Large intestine (tissue), 3 donors: ENCODE measurements around the gene ATF6. TPM values are rescaled to one million over a fixed set of nuclear protein-coding genes. Genes with fewer than 3 reads are reported as not detected.

Experiments
- DNase-seq, 2 donors: peaks; one replicate each; pipeline versions ENCODE4 v3.0.0 to v3.0.0-alpha.2; 2013
- H3K27ac ChIP-seq: one replicate; pipeline ENCODE4 v1.5.1; 2013; ENCODE audit warnings: low read length
- H3K27me3 ChIP-seq: 2 replicates; pipeline ENCODE4 v1.6.1; 2013; ENCODE audit warnings: low read length; ENCODE audit not compliant: control insufficient read depth, insufficient read depth
- H3K36me3 ChIP-seq: 2 replicates; pipeline ENCODE4 v1.6.1; 2013; ENCODE audit warnings: low read length; ENCODE audit not compliant: control insufficient read depth, insufficient read depth
- H3K4me1 ChIP-seq: one replicate; pipeline ENCODE4 v1.6.1; 2013; ENCODE audit warnings: low read length; ENCODE audit not compliant: control insufficient read depth, insufficient read depth
- H3K4me3 ChIP-seq: one replicate; pipeline ENCODE4 v1.5.1; 2013; ENCODE audit warnings: low read length
- H3K9me3 ChIP-seq: one replicate; pipeline ENCODE4 v1.6.1; 2013; ENCODE audit warnings: mild to moderate bottlenecking, low read depth, low read length, moderate library complexity; ENCODE audit not compliant: control insufficient read depth
- WGBS: methylation state at CpG from one replicate; pipeline ENCODE4 v1.1.5; 2013; ENCODE audit warnings: low lambda C conversion rate; ENCODE audit not compliant: insufficient coverage; 5-methylcytosine and 5-hydroxymethylcytosine counted together
- polyA plus RNA-seq: library from polyadenylated mRNA; unstranded; fragments of 120-200 nt; gene quantifications from one replicate; pipeline ENCODE4 v1.2.1, GENCODE V29; 2013

Gene ATF6
- polyA plus RNA-seq, 1 donor, result 19.6 TPM

DNA sequence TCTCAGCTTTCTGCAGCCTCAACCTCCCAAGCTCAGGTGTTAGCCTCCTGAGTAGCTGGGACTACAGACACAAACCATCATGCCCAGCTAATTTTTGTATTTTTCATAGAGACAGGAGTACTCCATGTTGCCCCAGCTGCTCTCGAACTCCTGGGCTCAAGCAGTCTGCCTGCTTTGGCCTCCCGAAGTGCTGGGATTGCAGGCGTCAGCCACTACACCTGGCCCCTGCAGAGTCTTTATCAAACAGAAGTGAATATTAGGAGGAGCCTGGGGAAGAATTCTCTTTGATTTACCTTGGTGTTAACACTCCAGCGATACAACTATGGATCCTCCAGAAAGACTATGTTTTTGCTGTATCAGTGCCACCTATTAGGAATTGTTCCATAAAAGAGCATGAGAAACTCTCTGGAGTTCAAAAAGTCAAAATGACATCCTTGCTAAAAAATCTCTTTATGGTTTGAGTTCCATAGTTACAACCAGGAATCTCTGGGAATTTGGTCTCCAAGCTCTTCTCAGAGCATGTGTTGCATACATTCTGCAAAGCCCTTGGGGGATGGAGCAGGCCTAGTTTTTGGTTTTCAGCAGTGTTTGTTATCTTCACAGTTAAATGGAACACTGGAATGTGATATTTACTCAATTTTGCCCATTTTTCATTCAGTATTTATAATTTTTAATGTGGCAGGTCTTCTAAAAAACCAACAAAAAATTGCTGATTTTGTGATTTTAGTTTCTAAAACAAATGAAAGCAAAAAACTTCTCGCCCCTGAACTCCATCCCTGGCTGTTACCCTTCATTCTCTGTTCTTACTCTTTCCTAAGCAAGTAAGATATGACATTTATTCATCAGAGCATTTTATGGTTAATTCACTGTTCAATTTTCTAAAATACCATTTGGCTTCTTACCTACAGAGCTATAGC, 180.2 kb downstream of the ATF6 start:
- no peak overlapping the region for H3K4me3 ChIP-seq
- no CpG with 5 or more reads among the region's 5 CpGs for WGBS
- H3K27me3 ChIP-seq, result no peaks in the 10 kb centered on the region
- no peak for DNase-seq
- H3K36me3 ChIP-seq, result peaks cover 3% of the 10 kb centered on the region
- no peaks in the 10 kb centered on the region for H3K4me1 ChIP-seq
- no peak overlapping the region for H3K27ac ChIP-seq
- H3K9me3 ChIP-seq, result no peaks in the 10 kb centered on the region

DNA sequence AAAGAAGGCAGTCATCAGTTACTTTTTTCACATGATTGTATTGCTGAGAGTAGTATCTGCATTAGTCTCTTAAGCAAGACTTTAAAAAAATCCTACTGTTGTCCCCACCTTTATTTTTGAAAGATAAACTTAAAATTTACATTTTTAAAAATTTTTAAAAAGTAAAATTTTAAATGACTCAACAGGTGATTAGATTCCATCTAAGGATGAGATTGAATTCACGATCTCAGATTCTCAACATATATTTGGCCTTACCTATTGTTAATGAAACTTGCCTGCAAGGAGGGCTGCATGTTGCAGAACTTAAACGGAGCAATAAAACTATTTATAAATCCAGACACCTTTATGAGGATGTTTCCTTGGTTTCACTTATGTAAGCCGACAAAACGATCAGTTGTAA, 182.3 kb downstream of the ATF6 start:
- H3K36me3 ChIP-seq, result no peaks in the 10 kb centered on the region
- no peak overlapping the region for H3K4me3 ChIP-seq
- H3K27me3 ChIP-seq, result no peaks in the 10 kb centered on the region
- H3K9me3 ChIP-seq, result no peaks in the 10 kb centered on the region
- no peak overlapping the region for H3K27ac ChIP-seq
- no peaks in the 10 kb centered on the region for H3K4me1 ChIP-seq
- no peak for DNase-seq
- 36% methylated on average over 3 of the region's 4 CpGs for WGBS

DNA sequence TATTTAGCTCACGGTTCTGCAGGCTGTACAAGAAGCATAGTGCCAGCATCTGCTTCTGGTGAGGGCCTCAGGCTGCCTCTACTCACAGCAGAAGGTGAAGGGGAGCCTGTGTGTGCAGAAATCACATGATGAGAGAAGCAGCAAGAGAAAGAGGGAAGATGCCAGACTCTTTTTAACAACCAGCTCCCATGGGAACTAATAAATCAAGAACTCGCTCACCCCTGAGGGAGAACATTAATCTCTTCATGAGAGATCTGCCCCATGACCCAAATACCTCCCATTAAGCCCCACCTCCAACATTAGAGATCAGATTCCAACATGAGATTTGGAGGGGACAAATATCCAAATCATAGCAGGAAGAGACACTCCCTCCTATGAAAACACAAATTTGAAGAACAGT, 183.4 kb downstream of the ATF6 start:
- H3K27me3 ChIP-seq, result no peaks in the 10 kb centered on the region
- H3K9me3 ChIP-seq, result no peaks in the 10 kb centered on the region
- no peaks in the 10 kb centered on the region for H3K36me3 ChIP-seq
- H3K4me3 ChIP-seq, result no peak overlapping the region
- H3K27ac ChIP-seq, result no peak overlapping the region
- H3K4me1 ChIP-seq, result no peaks in the 10 kb centered on the region
- no CpG with 5 or more reads among the region's 2 CpGs for WGBS
- DNase-seq, result no peak

DNA sequence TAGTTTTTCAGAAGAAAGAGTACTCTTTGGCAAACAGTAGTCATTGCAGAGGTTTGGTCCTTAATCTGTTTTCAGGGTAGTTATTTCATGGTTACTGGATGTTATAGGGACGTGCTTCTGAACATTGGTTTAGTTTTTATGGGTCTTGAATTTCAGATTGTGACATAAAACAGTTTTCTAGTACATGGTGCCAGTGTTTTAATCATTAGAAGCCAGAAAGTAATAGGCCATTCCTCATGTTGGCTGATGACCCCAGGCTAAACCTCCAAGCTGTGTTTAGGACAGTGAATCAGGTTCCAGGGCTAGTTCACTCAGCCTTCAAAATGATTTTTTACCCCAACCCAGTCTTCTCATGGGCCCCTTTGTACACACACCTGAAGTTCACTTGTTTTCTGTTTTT, 184.3 kb downstream of the ATF6 start:
- no peaks in the 10 kb centered on the region for H3K36me3 ChIP-seq
- H3K27me3 ChIP-seq, result no peaks in the 10 kb centered on the region
- no peaks in the 10 kb centered on the region for H3K4me1 ChIP-seq
- DNase-seq, result no peak
- H3K27ac ChIP-seq, result no peak overlapping the region
- no CpG with 5 or more reads among the region's 1 CpG for WGBS
- H3K4me3 ChIP-seq, result no peak overlapping the region
- H3K9me3 ChIP-seq, result no peaks in the 10 kb centered on the region

DNA sequence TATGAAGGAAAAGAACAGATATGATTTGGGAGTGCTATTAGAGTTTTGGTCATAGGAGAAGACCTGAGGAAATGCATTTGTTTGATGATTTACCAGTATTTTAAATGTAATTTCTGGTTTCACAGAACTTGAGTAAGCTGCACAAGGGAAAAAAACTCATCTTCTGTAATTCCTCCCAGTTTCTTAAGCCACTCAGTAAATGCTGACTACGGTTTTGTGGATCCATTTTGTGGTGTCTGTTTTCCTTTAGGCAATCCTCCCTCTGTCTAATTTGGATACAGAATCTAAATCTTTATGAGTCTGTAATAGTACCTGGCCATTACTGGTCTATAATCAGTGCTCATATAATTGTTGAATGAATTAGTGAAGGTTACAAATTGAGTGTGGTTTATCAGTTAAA, 185.5 kb downstream of the ATF6 start:
- no CpG with 5 or more reads among the region's 1 CpG for WGBS
- no peaks in the 10 kb centered on the region for H3K9me3 ChIP-seq
- H3K4me3 ChIP-seq, result no peak overlapping the region
- DNase-seq, result no peak
- H3K27me3 ChIP-seq, result no peaks in the 10 kb centered on the region
- no peaks in the 10 kb centered on the region for H3K4me1 ChIP-seq
- H3K36me3 ChIP-seq, result no peaks in the 10 kb centered on the region
- H3K27ac ChIP-seq, result no peak overlapping the region

DNA sequence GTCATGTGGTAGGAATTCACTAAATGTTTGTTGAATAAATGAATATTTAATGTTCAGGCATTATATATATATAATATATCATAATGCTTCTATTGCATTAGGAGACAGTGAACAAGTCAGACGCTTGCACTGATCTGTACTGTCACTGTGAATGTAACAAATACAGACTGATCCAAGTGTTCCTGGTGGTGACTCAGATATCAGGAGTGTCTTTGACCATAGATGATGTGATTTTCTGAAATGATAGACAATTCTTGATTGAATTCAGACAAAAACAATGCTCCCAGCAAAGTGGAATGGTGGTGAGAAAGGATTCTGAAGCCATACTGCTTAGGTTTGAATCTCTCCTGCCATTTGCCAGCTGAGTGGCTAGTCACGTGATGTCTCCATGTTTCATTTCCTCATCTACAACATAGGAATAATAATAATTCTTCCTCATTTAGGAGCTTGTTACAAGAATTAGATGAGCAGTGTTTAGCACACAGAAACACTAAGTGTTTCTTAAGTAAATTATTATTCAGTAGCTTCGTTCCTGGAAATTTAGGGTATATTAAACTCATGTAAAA, 186.6 kb downstream of the ATF6 start:
- no peak for DNase-seq
- no CpG with 5 or more reads among the region's 3 CpGs for WGBS
- H3K4me1 ChIP-seq, result no peaks in the 10 kb centered on the region
- H3K27me3 ChIP-seq, result no peaks in the 10 kb centered on the region
- H3K36me3 ChIP-seq, result no peaks in the 10 kb centered on the region
- no peak overlapping the region for H3K27ac ChIP-seq
- no peaks in the 10 kb centered on the region for H3K9me3 ChIP-seq
- no peak overlapping the region for H3K4me3 ChIP-seq

DNA sequence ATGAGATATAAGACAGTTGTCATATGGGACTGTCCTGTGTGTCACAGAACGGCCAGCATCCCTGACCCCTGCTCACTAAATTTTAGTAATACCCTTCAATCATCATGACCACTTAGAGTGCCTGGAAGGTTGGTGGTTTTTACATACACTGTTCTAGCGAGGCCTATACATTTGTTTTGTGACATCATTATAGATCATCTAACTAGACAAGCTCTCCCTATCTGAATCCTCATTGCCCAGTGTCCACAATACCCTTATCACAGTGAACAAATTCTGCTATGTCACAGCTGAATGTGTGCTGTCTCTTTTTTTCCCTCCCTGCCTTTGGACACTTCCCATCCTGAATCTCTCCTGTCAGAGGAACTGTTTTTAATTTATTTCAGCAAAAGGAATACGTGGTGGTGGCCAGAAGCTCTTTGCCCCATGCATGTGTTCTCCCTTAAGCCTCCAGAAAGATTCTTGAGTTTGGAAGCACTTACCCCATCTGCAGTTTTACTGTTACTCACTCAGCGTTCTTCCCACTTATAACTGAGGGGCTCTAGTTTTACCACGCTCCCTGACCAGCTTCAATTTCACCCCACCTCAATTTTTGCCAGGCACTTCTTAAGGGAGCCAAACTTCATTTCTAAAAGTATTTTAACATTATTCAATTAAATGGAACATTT, 187.3 kb downstream of the ATF6 start:
- Histone ChIP-seq H3K9me3 (no peaks in the 10 kb centered on the region), H3K4me3 (no peak overlapping the region), H3K4me1 (no peaks in the 10 kb centered on the region), H3K36me3 (peaks cover 5% of the 10 kb centered on the region), H3K27ac (no peak overlapping the region), H3K27me3 (no peaks in the 10 kb centered on the region)
- WGBS, result 94% methylated on average over 3 of the region's 5 CpGs
- no peak for DNase-seq

DNA sequence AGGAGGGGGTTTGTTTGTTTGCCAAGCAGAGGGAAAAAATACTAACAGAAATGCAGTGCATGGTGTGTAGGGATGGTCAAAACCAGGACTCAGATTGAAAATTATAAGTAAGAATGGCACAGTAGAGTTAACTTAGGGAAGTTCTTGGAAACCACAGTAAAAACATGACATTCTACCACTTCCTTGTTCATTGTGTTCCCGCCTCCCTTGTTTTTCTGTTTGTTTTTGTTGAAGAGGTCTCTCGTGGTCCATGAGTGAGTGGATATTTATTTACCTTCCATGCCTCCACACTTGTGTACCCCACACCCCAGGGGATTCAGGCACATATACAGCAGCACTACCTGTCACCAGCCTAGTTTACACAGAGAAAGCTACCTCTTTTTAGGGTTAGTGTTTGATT, 187.9 kb downstream of the ATF6 start:
- Histone ChIP-seq H3K4me1 (no peaks in the 10 kb centered on the region), H3K4me3 (no peak overlapping the region), H3K27ac (no peak overlapping the region), H3K27me3 (no peaks in the 10 kb centered on the region), H3K9me3 (no peaks in the 10 kb centered on the region), H3K36me3 (peaks cover 9% of the 10 kb centered on the region)
- 67% methylated on average over 2 of the region's 2 CpGs for WGBS
- DNase-seq, result no peak

DNA sequence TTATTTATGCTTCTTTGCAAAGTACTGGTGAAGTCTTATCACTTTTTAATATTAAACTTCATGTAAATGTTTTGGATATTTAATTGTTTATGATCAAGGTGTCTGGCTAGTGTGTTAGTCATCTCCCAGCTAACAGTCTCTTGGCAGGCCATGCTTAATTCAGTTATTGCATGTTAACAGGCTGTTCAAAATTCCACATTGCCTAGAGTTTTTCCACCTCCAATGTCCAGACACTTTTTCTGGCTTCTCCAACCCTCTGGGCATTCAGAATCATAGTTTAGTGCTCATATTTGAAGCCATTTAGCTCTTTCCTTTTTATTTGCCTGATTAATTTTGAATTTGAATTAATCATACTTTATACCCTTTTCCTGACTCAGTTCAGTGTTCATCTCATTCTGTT, 188.3 kb downstream of the ATF6 start:
- Histone ChIP-seq H3K4me1 (no peaks in the 10 kb centered on the region), H3K9me3 (no peaks in the 10 kb centered on the region), H3K4me3 (no peak overlapping the region), H3K27ac (no peak overlapping the region), H3K36me3 (peaks cover 11% of the 10 kb centered on the region), H3K27me3 (no peaks in the 10 kb centered on the region)
- no peak for DNase-seq

DNA sequence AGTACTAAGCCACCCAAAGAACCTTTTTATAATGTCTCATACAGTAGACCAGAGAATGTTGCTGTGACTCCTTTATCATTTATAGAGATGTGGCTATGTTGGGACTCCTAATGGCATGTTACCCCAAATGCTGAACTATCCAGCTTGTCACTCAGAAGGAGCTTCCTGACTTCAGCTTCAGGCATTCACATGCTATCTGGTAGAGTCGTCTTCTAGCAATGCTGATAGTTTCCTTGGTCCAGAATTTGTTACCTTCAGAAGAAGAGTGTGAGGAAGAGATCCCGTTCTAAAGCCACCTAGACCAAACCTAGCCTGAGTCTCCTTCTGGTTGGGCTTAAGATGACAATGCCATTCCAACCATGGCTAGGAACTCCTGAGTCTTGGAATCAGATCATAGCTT, 189.5 kb downstream of the ATF6 start:
- H3K4me1 ChIP-seq, result no peaks in the 10 kb centered on the region
- no CpG with 5 or more reads among the region's 2 CpGs for WGBS
- DNase-seq, result no peak
- peaks cover 15% of the 10 kb centered on the region for H3K36me3 ChIP-seq
- H3K4me3 ChIP-seq, result no peak overlapping the region
- no peaks in the 10 kb centered on the region for H3K27me3 ChIP-seq
- no peak overlapping the region for H3K27ac ChIP-seq
- H3K9me3 ChIP-seq, result no peaks in the 10 kb centered on the region
